Neural cell (in vitro differentiated cells): Measurements from ENCODE around the gene SDF2L1. TPM values are rescaled to one million over a fixed set of nuclear protein-coding genes. Genes with fewer than 3 reads are reported as not detected.

Experiments used
- H2AFZ ChIP-seq: fragments of 200-600, 300-800 bp; sonication (generic), shearing (Covaris generic); 2 replicates; pipeline ENCODE4 v1.6.0; 2014; ENCODE audit warnings: low read depth, mild to moderate bottlenecking, antibody characterized with exemption, low read length, moderate library complexity
- H3F3A ChIP-seq: fragments of 200-600 bp; shearing (Covaris generic); 2 replicates; pipeline ENCODE4 v1.6.1; 2016; ENCODE audit warnings: mild to moderate bottlenecking, moderate library complexity, mixed read lengths, antibody characterized with exemption, low read length; ENCODE audit not compliant: insufficient read depth, poor library complexity, severe bottlenecking
- H3K27ac ChIP-seq: fragments of 200-600, 300-800 bp; sonication (generic), shearing (Covaris generic); 2 replicates; pipeline ENCODE4 v1.5.1; 2014; ENCODE audit warnings: mild to moderate bottlenecking, low read length, moderate library complexity
- H3K27me3 ChIP-seq: fragments of 300-800, 200-600 bp; sonication (generic), shearing (Covaris generic); 2 replicates; pipeline ENCODE4 v1.6.0; 2014; ENCODE audit warnings: mild to moderate bottlenecking, low read depth, low read length, moderate library complexity; ENCODE audit not compliant: insufficient read depth
- H3K36me3 ChIP-seq: fragments of 300-800, 200-600 bp; sonication (generic), shearing (Covaris generic); 2 replicates; pipeline ENCODE4 v1.5.1; 2014; ENCODE audit warnings: mild to moderate bottlenecking, antibody characterized with exemption, low read length, moderate library complexity; ENCODE audit not compliant: insufficient read depth
- H3K4me2 ChIP-seq: fragments of 300-800, 200-600 bp; sonication (generic), shearing (Covaris generic); 2 replicates; pipeline ENCODE4 v1.6.0; 2014; ENCODE audit warnings: mild to moderate bottlenecking, low read length
- H3K4me3 ChIP-seq: fragments of 300-800, 200-600 bp; sonication (generic), shearing (Covaris generic); 2 replicates; pipeline ENCODE4 v1.5.1; 2014; ENCODE audit warnings: mild to moderate bottlenecking, low read length, moderate library complexity
- H3K79me2 ChIP-seq: fragments of 200-600 bp; shearing (Covaris generic); replicated peaks from 2 replicates; pipeline ENCODE4 v1.6.0; 2014; ENCODE audit warnings: mild to moderate bottlenecking, low read length, moderate library complexity; ENCODE audit not compliant: insufficient read depth
- H3K9ac ChIP-seq: fragments of 300-800, 200-600 bp; sonication (generic), shearing (Covaris generic); 2 replicates; pipeline ENCODE4 v1.6.1; 2016; ENCODE audit warnings: mild to moderate bottlenecking, low read length, mixed read lengths
- H3K9me2 ChIP-seq: fragments of 200-600 bp; shearing (Covaris generic); 2 replicates; pipeline ENCODE4 v1.6.1; 2016; ENCODE audit warnings: mild to moderate bottlenecking, low read length, mixed read lengths; ENCODE audit not compliant: insufficient read depth
- H3K9me3 ChIP-seq: fragments of 200-600, 300-800 bp; sonication (generic), shearing (Covaris generic); 2 replicates; pipeline ENCODE4 v1.6.1; 2016; ENCODE audit warnings: mild to moderate bottlenecking, mixed run types, low read length, moderate library complexity, mixed read lengths
- H4K20me1 ChIP-seq: fragments of 200-600 bp; shearing (Covaris generic); 2 replicates; pipeline ENCODE4 v1.6.1; 2016; ENCODE audit warnings: mild to moderate bottlenecking, mixed run types; ENCODE audit not compliant: insufficient read depth
- EP300 ChIP-seq: fragments of 450-650 bp; conservative IDR thresholded peaks from 2 replicates; pipeline ENCODE4 v1.6.1; 2014; ENCODE audit warnings: antibody characterized with exemption, mild to moderate bottlenecking, moderate library complexity; ENCODE audit not compliant: poor library complexity, severe bottlenecking
- EZH2 ChIP-seq: fragments of 200-600, 300-800 bp; shearing (Covaris generic), sonication (generic); IDR thresholded peaks from 2 replicates; pipeline ENCODE4 v1.6.1; 2014; ENCODE audit warnings: antibody characterized with exemption, low read length, borderline replicate concordance, mild to moderate bottlenecking; ENCODE audit not compliant: insufficient read depth, poor library complexity, severe bottlenecking
- MXI1 ChIP-seq: fragments of 450-650 bp; conservative IDR thresholded peaks from 2 replicates; pipeline ENCODE4 v1.6.1; 2014; ENCODE audit warnings: antibody characterized with exemption, mild to moderate bottlenecking; ENCODE audit not compliant: poor library complexity, severe bottlenecking
- POLR2AphosphoS5 ChIP-seq: IDR thresholded peaks from 2 replicates; pipeline ENCODE4 v1.6.1; 2012
- RAD21 ChIP-seq: fragments of 450-650 bp; conservative IDR thresholded peaks from 2 replicates; pipeline ENCODE4 v1.6.1; 2014; ENCODE audit warnings: antibody characterized with exemption, mild to moderate bottlenecking, moderate library complexity
- SMC3 ChIP-seq: fragments of 450-650 bp; conservative IDR thresholded peaks from 2 replicates; pipeline ENCODE4 v1.6.1; 2014; ENCODE audit warnings: antibody characterized with exemption, mild to moderate bottlenecking, moderate library complexity; ENCODE audit not compliant: poor library complexity
- TAF1 ChIP-seq: IDR thresholded peaks from 2 replicates; pipeline ENCODE4 v1.6.1; 2012; ENCODE audit warnings: low read depth
- polyA plus RNA-seq: library from polyadenylated mRNA; depleted of rRNA; stranded (reverse); fragments of >200 nt; gene quantifications from 2 replicates; pipeline ENCODE4 v1.2.3, GENCODE V29; 2014
- TF ChIP-seq, protein P1 (sequence below): IDR thresholded peaks from 2 replicates; pipeline ENCODE4 v1.6.1; 2012; ENCODE audit warnings: borderline replicate concordance
- TF ChIP-seq, protein P2 (sequence below): fragments of 450-650 bp; IDR thresholded peaks from 2 replicates; pipeline ENCODE4 v1.5.1; 2014; ENCODE audit warnings: antibody characterized with exemption, mild to moderate bottlenecking, moderate library complexity; ENCODE audit not compliant: poor library complexity, severe bottlenecking

Gene SDF2L1
- polyA plus RNA-seq, 1 donor from 2014 or later, result 11.0 TPM

GRCh38 chr22:21686634-21687393 lies 44.7 kb downstream of the SDF2L1 start:
- Histone ChIP-seq H4K20me1 (no peaks in the 10 kb centered on the region), H2AFZ (no peak overlapping the region), H3K36me3 (no peaks in the 10 kb centered on the region), H3K79me2 (no peaks in the 10 kb centered on the region), H3K9me2 (no peaks in the 10 kb centered on the region), H3K9me3 (no peaks in the 10 kb centered on the region), H3F3A (no peaks in the 10 kb centered on the region), H3K4me2 (no peak overlapping the region), H3K27me3 (no peaks in the 10 kb centered on the region), H3K9ac (no peak overlapping the region), H3K27ac (no peak overlapping the region), H3K4me3 (no peak overlapping the region)
- no peak for TF ChIP-seq RAD21
- no peak for TF ChIP-seq EP300
- TF ChIP-seq, protein P1, sequence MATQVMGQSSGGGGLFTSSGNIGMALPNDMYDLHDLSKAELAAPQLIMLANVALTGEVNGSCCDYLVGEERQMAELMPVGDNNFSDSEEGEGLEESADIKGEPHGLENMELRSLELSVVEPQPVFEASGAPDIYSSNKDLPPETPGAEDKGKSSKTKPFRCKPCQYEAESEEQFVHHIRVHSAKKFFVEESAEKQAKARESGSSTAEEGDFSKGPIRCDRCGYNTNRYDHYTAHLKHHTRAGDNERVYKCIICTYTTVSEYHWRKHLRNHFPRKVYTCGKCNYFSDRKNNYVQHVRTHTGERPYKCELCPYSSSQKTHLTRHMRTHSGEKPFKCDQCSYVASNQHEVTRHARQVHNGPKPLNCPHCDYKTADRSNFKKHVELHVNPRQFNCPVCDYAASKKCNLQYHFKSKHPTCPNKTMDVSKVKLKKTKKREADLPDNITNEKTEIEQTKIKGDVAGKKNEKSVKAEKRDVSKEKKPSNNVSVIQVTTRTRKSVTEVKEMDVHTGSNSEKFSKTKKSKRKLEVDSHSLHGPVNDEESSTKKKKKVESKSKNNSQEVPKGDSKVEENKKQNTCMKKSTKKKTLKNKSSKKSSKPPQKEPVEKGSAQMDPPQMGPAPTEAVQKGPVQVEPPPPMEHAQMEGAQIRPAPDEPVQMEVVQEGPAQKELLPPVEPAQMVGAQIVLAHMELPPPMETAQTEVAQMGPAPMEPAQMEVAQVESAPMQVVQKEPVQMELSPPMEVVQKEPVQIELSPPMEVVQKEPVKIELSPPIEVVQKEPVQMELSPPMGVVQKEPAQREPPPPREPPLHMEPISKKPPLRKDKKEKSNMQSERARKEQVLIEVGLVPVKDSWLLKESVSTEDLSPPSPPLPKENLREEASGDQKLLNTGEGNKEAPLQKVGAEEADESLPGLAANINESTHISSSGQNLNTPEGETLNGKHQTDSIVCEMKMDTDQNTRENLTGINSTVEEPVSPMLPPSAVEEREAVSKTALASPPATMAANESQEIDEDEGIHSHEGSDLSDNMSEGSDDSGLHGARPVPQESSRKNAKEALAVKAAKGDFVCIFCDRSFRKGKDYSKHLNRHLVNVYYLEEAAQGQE, result no peak
- TF ChIP-seq, protein P2, sequence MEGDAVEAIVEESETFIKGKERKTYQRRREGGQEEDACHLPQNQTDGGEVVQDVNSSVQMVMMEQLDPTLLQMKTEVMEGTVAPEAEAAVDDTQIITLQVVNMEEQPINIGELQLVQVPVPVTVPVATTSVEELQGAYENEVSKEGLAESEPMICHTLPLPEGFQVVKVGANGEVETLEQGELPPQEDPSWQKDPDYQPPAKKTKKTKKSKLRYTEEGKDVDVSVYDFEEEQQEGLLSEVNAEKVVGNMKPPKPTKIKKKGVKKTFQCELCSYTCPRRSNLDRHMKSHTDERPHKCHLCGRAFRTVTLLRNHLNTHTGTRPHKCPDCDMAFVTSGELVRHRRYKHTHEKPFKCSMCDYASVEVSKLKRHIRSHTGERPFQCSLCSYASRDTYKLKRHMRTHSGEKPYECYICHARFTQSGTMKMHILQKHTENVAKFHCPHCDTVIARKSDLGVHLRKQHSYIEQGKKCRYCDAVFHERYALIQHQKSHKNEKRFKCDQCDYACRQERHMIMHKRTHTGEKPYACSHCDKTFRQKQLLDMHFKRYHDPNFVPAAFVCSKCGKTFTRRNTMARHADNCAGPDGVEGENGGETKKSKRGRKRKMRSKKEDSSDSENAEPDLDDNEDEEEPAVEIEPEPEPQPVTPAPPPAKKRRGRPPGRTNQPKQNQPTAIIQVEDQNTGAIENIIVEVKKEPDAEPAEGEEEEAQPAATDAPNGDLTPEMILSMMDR, result no peak
- no peak for TF ChIP-seq MXI1
- TF ChIP-seq SMC3, result no peak
- no peak for TF ChIP-seq POLR2AphosphoS5
- no peak for TF ChIP-seq EZH2
- TF ChIP-seq TAF1, result no peak

DNA sequence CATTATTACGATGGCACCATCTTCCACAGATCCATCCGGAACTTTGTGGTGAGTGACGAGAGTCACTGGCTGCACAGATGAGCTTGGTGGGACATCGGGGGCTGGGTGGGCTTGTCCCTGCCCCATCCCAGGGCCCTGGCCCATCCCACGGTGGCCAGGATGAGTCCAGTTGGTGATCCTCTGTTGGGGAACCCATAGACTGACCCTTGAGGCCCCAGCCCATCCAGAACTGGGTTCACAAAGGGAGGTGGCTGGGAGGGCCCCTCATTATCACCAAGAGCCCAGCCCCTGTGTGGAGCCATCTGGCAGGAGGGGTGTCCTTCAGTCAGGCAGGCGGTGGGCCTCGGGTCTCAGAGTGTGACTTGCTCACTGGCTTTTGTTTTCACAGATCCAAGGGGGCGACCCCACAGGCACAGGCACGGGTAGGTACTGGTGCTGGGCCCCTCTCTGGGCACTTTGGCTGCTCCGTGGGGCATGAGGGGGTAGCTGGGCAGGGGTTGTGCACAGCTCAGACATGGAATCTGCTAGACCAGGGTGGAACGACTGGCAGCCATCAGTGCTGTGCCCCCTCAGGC lies 45.7 kb downstream of the SDF2L1 start:
- H4K20me1 ChIP-seq, result no peaks in the 10 kb centered on the region
- H3K27ac ChIP-seq, result no peak overlapping the region
- H3K9ac ChIP-seq, result no peak overlapping the region
- TF ChIP-seq SMC3, result no peak
- no peak for TF ChIP-seq RAD21
- no peak for TF ChIP-seq EZH2
- TF ChIP-seq, protein P2, result no peak
- no peak for TF ChIP-seq POLR2AphosphoS5
- TF ChIP-seq EP300, result no peak
- TF ChIP-seq, protein P1, result no peak
- no peak for TF ChIP-seq MXI1
- no peak for TF ChIP-seq TAF1
- H3K27me3 ChIP-seq, result no peaks in the 10 kb centered on the region
- no peaks in the 10 kb centered on the region for H3K9me3 ChIP-seq
- no peaks in the 10 kb centered on the region for H3F3A ChIP-seq
- no peaks in the 10 kb centered on the region for H3K36me3 ChIP-seq
- no peaks in the 10 kb centered on the region for H3K9me2 ChIP-seq
- no peak overlapping the region for H3K4me2 ChIP-seq
- no peaks in the 10 kb centered on the region for H3K79me2 ChIP-seq
- H3K4me3 ChIP-seq, result no peak overlapping the region
- H2AFZ ChIP-seq, result no peak overlapping the region
